ENCODE data around the gene ODF2. TPM values are rescaled to one million over a fixed set of nuclear protein-coding genes. Genes with fewer than 3 reads are reported as not detected.

Gene ODF2
- total RNA-seq, 1 donor from 2014 or later = 15.7 TPM

- Histone ChIP-seq H3K27ac (ENCODE audit: low read depth, low read length) (no peak overlapping the region), H3K9ac (ENCODE audit: low read depth in 1 of 3, low read length in 3 of 3) (no peak overlapping the region), H3K4me3 (ENCODE audit: low read length in 3 of 3) (no peak overlapping the region), H3K27me3 (ENCODE audit: control insufficient read depth in 3 of 3, insufficient read depth in 3 of 3, low read length in 3 of 3) (no peaks in the 10 kb centered on the region), H3K9me3 (ENCODE audit: control insufficient read depth in 3 of 3, low read length in 3 of 3) (no peaks in the 10 kb centered on the region), H3K36me3 (ENCODE audit: control insufficient read depth in 3 of 3, insufficient read depth in 3 of 3, low read length in 3 of 3) (peaks cover 0 to 20% (median 5%) of the 10 kb centered on the region in 3 donors), H3K4me1 (ENCODE audit: control insufficient read depth in 3 of 3, insufficient read depth in 3 of 3, low read length in 3 of 3) (no peaks in the 10 kb centered on the region)
Observed at GRCh38 chr9:128473104-128473503, 17.3 kb downstream of the ODF2 start.

- H3K4me3 ChIP-seq (ENCODE audit: low read length in 3 of 3) = no peak overlapping the region
- no peak overlapping the region for H3K27ac ChIP-seq (ENCODE audit: low read depth, low read length)
- H3K27me3 ChIP-seq (ENCODE audit: control insufficient read depth in 3 of 3, insufficient read depth in 3 of 3, low read length in 3 of 3) = no peaks in the 10 kb centered on the region
- no peak overlapping the region for H3K9ac ChIP-seq (ENCODE audit: low read depth in 1 of 3, low read length in 3 of 3)
- H3K4me1 ChIP-seq (ENCODE audit: control insufficient read depth in 3 of 3, insufficient read depth in 3 of 3, low read length in 3 of 3) = no peaks in the 10 kb centered on the region
- no peaks in the 10 kb centered on the region for H3K9me3 ChIP-seq (ENCODE audit: control insufficient read depth in 3 of 3, low read length in 3 of 3)
- peaks cover 0 to 21% (median 11%) of the 10 kb centered on the region in 3 donors for H3K36me3 ChIP-seq (ENCODE audit: control insufficient read depth in 3 of 3, insufficient read depth in 3 of 3, low read length in 3 of 3)
Observed at GRCh38 chr9:128475867-128476266, 20.1 kb downstream of the ODF2 start.

- Histone ChIP-seq H3K36me3 (ENCODE audit: control insufficient read depth in 3 of 3, insufficient read depth in 3 of 3, low read length in 3 of 3) (peaks cover 0 to 22% (median 13%) of the 10 kb centered on the region in 3 donors), H3K9me3 (ENCODE audit: control insufficient read depth in 3 of 3, low read length in 3 of 3) (no peaks in the 10 kb centered on the region)
Observed at GRCh38 chr9:128479262-128479661, 23.5 kb downstream of the ODF2 start.

GRCh38 chr9:128481561-128481960 is 25.8 kb downstream of the ODF2 start:
- H3K9ac ChIP-seq (ENCODE audit: low read depth in 1 of 3, low read length in 3 of 3) = no peak overlapping the region
- H3K9me3 ChIP-seq (ENCODE audit: control insufficient read depth in 3 of 3, low read length in 3 of 3) = no peaks in the 10 kb centered on the region
- no peak overlapping the region for H3K27ac ChIP-seq (ENCODE audit: low read depth, low read length)
- no peaks in the 10 kb centered on the region for H3K4me1 ChIP-seq (ENCODE audit: control insufficient read depth in 3 of 3, insufficient read depth in 3 of 3, low read length in 3 of 3)
- H3K27me3 ChIP-seq (ENCODE audit: control insufficient read depth in 3 of 3, insufficient read depth in 3 of 3, low read length in 3 of 3) = no peaks in the 10 kb centered on the region
- peaks cover 14 to 28% (median 15%) of the 10 kb centered on the region in 3 donors for H3K36me3 ChIP-seq (ENCODE audit: control insufficient read depth in 3 of 3, insufficient read depth in 3 of 3, low read length in 3 of 3)
- H3K4me3 ChIP-seq (ENCODE audit: low read length in 3 of 3) = no peak overlapping the region

More at GRCh38 chr9:128479262-128479661, 23.5 kb downstream of the ODF2 start:
- H3K27ac ChIP-seq (ENCODE audit: low read depth, low read length) = no peak overlapping the region
- H3K4me3 ChIP-seq (ENCODE audit: low read length in 3 of 3) = no peak overlapping the region
- H3K4me1 ChIP-seq (ENCODE audit: control insufficient read depth in 3 of 3, insufficient read depth in 3 of 3, low read length in 3 of 3) = no peaks in the 10 kb centered on the region
- no peak overlapping the region for H3K9ac ChIP-seq (ENCODE audit: low read depth in 1 of 3, low read length in 3 of 3)
- H3K27me3 ChIP-seq (ENCODE audit: control insufficient read depth in 3 of 3, insufficient read depth in 3 of 3, low read length in 3 of 3) = no peaks in the 10 kb centered on the region

- no peak overlapping the region for H3K4me3 ChIP-seq (ENCODE audit: low read length in 3 of 3)
- no peak overlapping the region for H3K9ac ChIP-seq (ENCODE audit: low read depth in 1 of 3, low read length in 3 of 3)
- H3K27ac ChIP-seq (ENCODE audit: low read depth, low read length) = no peak overlapping the region
- H3K4me1 ChIP-seq (ENCODE audit: control insufficient read depth in 3 of 3, insufficient read depth in 3 of 3, low read length in 3 of 3) = no peaks in the 10 kb centered on the region
- no peaks in the 10 kb centered on the region for H3K9me3 ChIP-seq (ENCODE audit: control insufficient read depth in 3 of 3, low read length in 3 of 3)
- no peaks in the 10 kb centered on the region for H3K27me3 ChIP-seq (ENCODE audit: control insufficient read depth in 3 of 3, insufficient read depth in 3 of 3, low read length in 3 of 3)
- H3K36me3 ChIP-seq (ENCODE audit: control insufficient read depth in 3 of 3, insufficient read depth in 3 of 3, low read length in 3 of 3) = peaks cover 15 to 30% (median 17%) of the 10 kb centered on the region in 3 donors
Observed at GRCh38 chr9:128482186-128482585, 26.4 kb downstream of the ODF2 start.

GRCh38 chr9:128484686-128485413 is 29.0 kb downstream of the ODF2 start:
- Histone ChIP-seq H3K9me3 (ENCODE audit: control insufficient read depth in 3 of 3, low read length in 3 of 3) (no peaks in the 10 kb centered on the region), H3K4me1 (ENCODE audit: control insufficient read depth in 3 of 3, insufficient read depth in 3 of 3, low read length in 3 of 3) (no peaks in the 10 kb centered on the region), H3K27me3 (ENCODE audit: control insufficient read depth in 3 of 3, insufficient read depth in 3 of 3, low read length in 3 of 3) (no peaks in the 10 kb centered on the region), H3K4me3 (ENCODE audit: low read length in 3 of 3) (no peak overlapping the region), H3K36me3 (ENCODE audit: control insufficient read depth in 3 of 3, insufficient read depth in 3 of 3, low read length in 3 of 3) (peaks cover 7 to 24% (median 20%) of the 10 kb centered on the region in 3 donors), H3K9ac (ENCODE audit: low read depth in 1 of 3, low read length in 3 of 3) (no peak overlapping the region), H3K27ac (ENCODE audit: low read depth, low read length) (no peak overlapping the region)

- Histone ChIP-seq H3K4me3 (ENCODE audit: low read length in 3 of 3) (no peak overlapping the region), H3K27me3 (ENCODE audit: control insufficient read depth in 3 of 3, insufficient read depth in 3 of 3, low read length in 3 of 3) (no peaks in the 10 kb centered on the region), H3K4me1 (ENCODE audit: control insufficient read depth in 3 of 3, insufficient read depth in 3 of 3, low read length in 3 of 3) (no peaks in the 10 kb centered on the region), H3K27ac (ENCODE audit: low read depth, low read length) (no peak overlapping the region), H3K36me3 (ENCODE audit: control insufficient read depth in 3 of 3, insufficient read depth in 3 of 3, low read length in 3 of 3) (peaks cover 7 to 24% (median 20%) of the 10 kb centered on the region in 3 donors), H3K9me3 (ENCODE audit: control insufficient read depth in 3 of 3, low read length in 3 of 3) (no peaks in the 10 kb centered on the region), H3K9ac (ENCODE audit: low read depth in 1 of 3, low read length in 3 of 3) (no peak overlapping the region)
Observed at GRCh38 chr9:128485414-128485855, 29.6 kb downstream of the ODF2 start.

- Histone ChIP-seq H3K4me3 (ENCODE audit: low read length in 3 of 3) (no peak overlapping the region), H3K9ac (ENCODE audit: low read depth in 1 of 3, low read length in 3 of 3) (no peak overlapping the region), H3K36me3 (ENCODE audit: control insufficient read depth in 3 of 3, insufficient read depth in 3 of 3, low read length in 3 of 3) (peaks cover 7 to 24% (median 20%) of the 10 kb centered on the region in 3 donors), H3K4me1 (ENCODE audit: control insufficient read depth in 3 of 3, insufficient read depth in 3 of 3, low read length in 3 of 3) (no peaks in the 10 kb centered on the region), H3K9me3 (ENCODE audit: control insufficient read depth in 3 of 3, low read length in 3 of 3) (no peaks in the 10 kb centered on the region), H3K27ac (ENCODE audit: low read depth, low read length) (no peak overlapping the region), H3K27me3 (ENCODE audit: control insufficient read depth in 3 of 3, insufficient read depth in 3 of 3, low read length in 3 of 3) (no peaks in the 10 kb centered on the region)
Observed at GRCh38 chr9:128486201-128486600, 30.4 kb downstream of the ODF2 start.

GRCh38 chr9:128493424-128493823 is 37.6 kb downstream of the ODF2 start:
- H3K9me3 ChIP-seq (ENCODE audit: control insufficient read depth in 3 of 3, low read length in 3 of 3) = no peaks in the 10 kb centered on the region
- H3K9ac ChIP-seq (ENCODE audit: low read depth in 1 of 3, low read length in 3 of 3) = no peak overlapping the region
- H3K27me3 ChIP-seq (ENCODE audit: control insufficient read depth in 3 of 3, insufficient read depth in 3 of 3, low read length in 3 of 3) = no peaks in the 10 kb centered on the region
- H3K4me1 ChIP-seq (ENCODE audit: control insufficient read depth in 3 of 3, insufficient read depth in 3 of 3, low read length in 3 of 3) = peaks cover 0 to 8% (median 7%) of the 10 kb centered on the region in 3 donors
- no peak overlapping the region for H3K27ac ChIP-seq (ENCODE audit: low read depth, low read length)
- H3K4me3 ChIP-seq (ENCODE audit: low read length in 3 of 3) = no peak overlapping the region
- peaks cover 6 to 18% (median 14%) of the 10 kb centered on the region in 3 donors for H3K36me3 ChIP-seq (ENCODE audit: control insufficient read depth in 3 of 3, insufficient read depth in 3 of 3, low read length in 3 of 3)

- Histone ChIP-seq H3K9me3 (ENCODE audit: control insufficient read depth in 3 of 3, low read length in 3 of 3) (no peaks in the 10 kb centered on the region), H3K36me3 (ENCODE audit: control insufficient read depth in 3 of 3, insufficient read depth in 3 of 3, low read length in 3 of 3) (peaks cover 8 to 19% (median 18%) of the 10 kb centered on the region in 3 donors), H3K9ac (ENCODE audit: low read depth in 1 of 3, low read length in 3 of 3) (no peak overlapping the region), H3K27ac (ENCODE audit: low read depth, low read length) (peak overlapping the region; percentile 2), H3K4me1 (ENCODE audit: control insufficient read depth in 3 of 3, insufficient read depth in 3 of 3, low read length in 3 of 3) (peaks cover 0 to 8% (median 7%) of the 10 kb centered on the region in 3 donors), H3K27me3 (ENCODE audit: control insufficient read depth in 3 of 3, insufficient read depth in 3 of 3, low read length in 3 of 3) (no peaks in the 10 kb centered on the region), H3K4me3 (ENCODE audit: low read length in 3 of 3) (no peak overlapping the region)
Observed at GRCh38 chr9:128494108-128494745, 38.4 kb downstream of the ODF2 start.
